ENCODE measurements around the gene RHCE.

- no peak for TF ChIP-seq EZH2 (IDR thresholded peaks at IDR 0.05; ENCODE audit: insufficient read depth, low read length)
- TF ChIP-seq CTCF (IDR thresholded peaks at IDR 0.05; ENCODE audit: insufficient read depth, low read depth, low read length): no peak
Observed at GRCh38 chr1:25342846-25343245, 77.8 kb downstream of the RHCE start.
